Astrocyte (in vitro differentiated cells and primary cell): ENCODE results near the gene RICTOR. TPM values are rescaled to one million over a fixed set of nuclear protein-coding genes. Genes with fewer than 3 reads are reported as not detected.
A peak's percentile ranks its signal among the peaks of the same experiment; 100 is the strongest.

ENCODE experiments used
- DNase-seq: peaks from one replicate; pipeline ENCODE4 v3.0.0-alpha.2; 2010; ENCODE audit warnings: low read depth
- FAIRE-seq: peaks from 2 replicates; lab custom pipeline; 2011; peaks lifted over from hg19 to GRCh38; lab: Jason Lieb, UNC
- H2AFZ ChIP-seq: 2 replicates; pipeline ENCODE4 v1.6.0; 2012; ENCODE audit warnings: low read depth, low read length, inconsistent platforms
- H3K27ac ChIP-seq: 2 replicates; pipeline ENCODE4 v1.5.1; 2011; ENCODE audit warnings: low read depth, low read length, inconsistent platforms
- H3K27me3 ChIP-seq: 2 replicates; pipeline ENCODE4 v1.6.0; 2011; ENCODE audit warnings: low read length, inconsistent platforms; ENCODE audit not compliant: insufficient read depth
- H3K36me3 ChIP-seq: 2 replicates; pipeline ENCODE4 v1.5.1; 2011; ENCODE audit warnings: low read length, inconsistent platforms; ENCODE audit not compliant: insufficient read depth
- H3K4me1 ChIP-seq: 2 replicates; pipeline ENCODE4 v1.5.1; 2011; ENCODE audit warnings: low read length, inconsistent platforms; ENCODE audit not compliant: insufficient read depth
- H3K4me2 ChIP-seq: 2 replicates; pipeline ENCODE4 v1.6.0; 2012; ENCODE audit warnings: low read length, inconsistent platforms
- H3K4me3 ChIP-seq: 2 replicates; pipeline ENCODE4 v1.5.1; 2011; ENCODE audit warnings: low read depth, mild to moderate bottlenecking, low read length, inconsistent platforms; ENCODE audit not compliant: insufficient read depth
- H3K79me2 ChIP-seq: 2 replicates; pipeline ENCODE4 v1.6.0; 2012; ENCODE audit warnings: mild to moderate bottlenecking, low read length, inconsistent platforms; ENCODE audit not compliant: insufficient read depth
- H3K9ac ChIP-seq: 2 replicates; pipeline ENCODE4 v1.6.0; 2012; ENCODE audit warnings: mild to moderate bottlenecking, low read length, inconsistent platforms
- H3K9me3 ChIP-seq: 2 replicates; pipeline ENCODE4 v1.5.1; 2012; ENCODE audit warnings: low read depth, mild to moderate bottlenecking, low read length, inconsistent platforms; ENCODE audit not compliant: insufficient read depth
- H4K20me1 ChIP-seq: 2 replicates; pipeline ENCODE4 v1.6.0; 2012; ENCODE audit warnings: low read length, inconsistent platforms; ENCODE audit not compliant: insufficient read depth
- H3K27ac Mint-ChIP-seq: one replicate; pipeline ENCODE4 v1.8.0; 2021; ENCODE audit warnings: mild to moderate bottlenecking, mixed read lengths; ENCODE audit not compliant: unreplicated experiment
- H3K27me3 Mint-ChIP-seq: one replicate; pipeline ENCODE4 v1.8.0; 2021; ENCODE audit warnings: low read depth, mixed read lengths; ENCODE audit not compliant: unreplicated experiment
- H3K36me3 Mint-ChIP-seq: one replicate; pipeline ENCODE4 v1.8.0; 2021; ENCODE audit warnings: low read depth, mixed read lengths; ENCODE audit not compliant: unreplicated experiment
- H3K4me1 Mint-ChIP-seq: one replicate; pipeline ENCODE4 v1.8.0; 2021; ENCODE audit warnings: low read depth, mixed read lengths; ENCODE audit not compliant: unreplicated experiment
- H3K4me3 Mint-ChIP-seq: one replicate; pipeline ENCODE4 v1.8.0; 2021; ENCODE audit warnings: mild to moderate bottlenecking, moderate library complexity, mixed read lengths; ENCODE audit not compliant: unreplicated experiment
- H3K9me3 Mint-ChIP-seq: one replicate; pipeline ENCODE4 v1.8.0; 2021; ENCODE audit warnings: mild to moderate bottlenecking, mixed read lengths; ENCODE audit not compliant: unreplicated experiment
- EZH2 ChIP-seq: IDR thresholded peaks from 2 replicates; pipeline ENCODE4 v1.6.1; 2012; ENCODE audit warnings: mild to moderate bottlenecking, low read length, inconsistent platforms; ENCODE audit not compliant: insufficient read depth
- total RNA-seq: library from RNA; stranded (reverse); gene quantifications from 2 replicates; pipeline ENCODE4 v1.2.1, GENCODE V29; 2021
- TF ChIP-seq, protein P1 (sequence below): IDR thresholded peaks from 2 replicates; pipeline ENCODE4 v1.5.1; 2011; ENCODE audit warnings: low read depth, mild to moderate bottlenecking, inconsistent platforms, low read length, moderate library complexity; ENCODE audit not compliant: insufficient read depth

RICTOR gene
- total RNA-seq, 1 donor from 2014 or later: 43.2 TPM

DNA sequence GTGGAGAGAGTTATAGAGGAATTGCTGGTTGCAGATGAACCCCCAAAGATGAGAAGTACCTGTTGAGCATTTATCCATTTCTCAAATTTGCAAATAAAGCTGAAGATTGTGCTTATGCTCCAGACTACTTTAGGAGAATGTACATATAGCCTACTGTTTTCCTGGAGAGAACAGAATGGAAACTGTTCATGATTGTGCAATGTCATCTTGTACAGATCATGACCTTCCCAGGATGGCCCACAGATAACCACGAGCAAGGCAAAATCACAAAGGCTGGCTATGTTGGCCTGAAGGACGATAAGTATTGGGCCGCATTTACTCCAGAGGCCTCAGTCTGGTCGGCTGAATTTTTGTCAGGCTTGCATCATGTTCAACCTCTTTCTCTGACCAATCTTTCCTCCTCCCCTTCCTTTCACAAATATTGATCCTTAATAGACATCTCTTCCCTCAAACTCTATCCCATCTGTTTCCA, 28.5 kb upstream of the RICTOR start:
- Mint-ChIP-seq H3K9me3 (no peaks in the 10 kb centered on the region), H3K36me3 (peaks cover 2% of the 10 kb centered on the region), H3K4me3 (no peak overlapping the region), H3K4me1 (peaks cover 26% of the 10 kb centered on the region), H3K27ac (peak overlapping the region; percentile 97), H3K27me3 (no peaks in the 10 kb centered on the region)
- H3K36me3 ChIP-seq: no peaks in the 10 kb centered on the region
- H2AFZ ChIP-seq: peak overlapping the region; percentile 29
- peak overlapping the region; percentile 95 for H3K27ac ChIP-seq
- H3K4me2 ChIP-seq: peak overlapping the region; percentile 71
- no peaks in the 10 kb centered on the region for H3K9me3 ChIP-seq
- peaks cover 30% of the 10 kb centered on the region for H3K4me1 ChIP-seq
- DNase-seq (peak; percentile 3), FAIRE-seq (peak; percentile 60)
- peak overlapping the region; percentile 2 for H3K4me3 ChIP-seq
- TF ChIP-seq EZH2: no peak
- TF ChIP-seq, protein P1, sequence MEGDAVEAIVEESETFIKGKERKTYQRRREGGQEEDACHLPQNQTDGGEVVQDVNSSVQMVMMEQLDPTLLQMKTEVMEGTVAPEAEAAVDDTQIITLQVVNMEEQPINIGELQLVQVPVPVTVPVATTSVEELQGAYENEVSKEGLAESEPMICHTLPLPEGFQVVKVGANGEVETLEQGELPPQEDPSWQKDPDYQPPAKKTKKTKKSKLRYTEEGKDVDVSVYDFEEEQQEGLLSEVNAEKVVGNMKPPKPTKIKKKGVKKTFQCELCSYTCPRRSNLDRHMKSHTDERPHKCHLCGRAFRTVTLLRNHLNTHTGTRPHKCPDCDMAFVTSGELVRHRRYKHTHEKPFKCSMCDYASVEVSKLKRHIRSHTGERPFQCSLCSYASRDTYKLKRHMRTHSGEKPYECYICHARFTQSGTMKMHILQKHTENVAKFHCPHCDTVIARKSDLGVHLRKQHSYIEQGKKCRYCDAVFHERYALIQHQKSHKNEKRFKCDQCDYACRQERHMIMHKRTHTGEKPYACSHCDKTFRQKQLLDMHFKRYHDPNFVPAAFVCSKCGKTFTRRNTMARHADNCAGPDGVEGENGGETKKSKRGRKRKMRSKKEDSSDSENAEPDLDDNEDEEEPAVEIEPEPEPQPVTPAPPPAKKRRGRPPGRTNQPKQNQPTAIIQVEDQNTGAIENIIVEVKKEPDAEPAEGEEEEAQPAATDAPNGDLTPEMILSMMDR: no peak
- H3K27me3 ChIP-seq: no peaks in the 10 kb centered on the region
- no peaks in the 10 kb centered on the region for H3K79me2 ChIP-seq
- H4K20me1 ChIP-seq: no peaks in the 10 kb centered on the region
- H3K9ac ChIP-seq: peak overlapping the region; percentile 49

- Histone ChIP-seq H3K36me3 (no peaks in the 10 kb centered on the region), H2AFZ (peak overlapping the region; percentile 11), H3K4me2 (peak overlapping the region; percentile 59), H3K79me2 (no peaks in the 10 kb centered on the region), H3K9ac (peak overlapping the region; percentile 68), H3K27me3 (no peaks in the 10 kb centered on the region), H3K27ac (peak overlapping the region; percentile 95), H3K9me3 (no peaks in the 10 kb centered on the region), H3K4me1 (peaks cover 30% of the 10 kb centered on the region), H4K20me1 (no peaks in the 10 kb centered on the region), H3K4me3 (no peak overlapping the region)
- FAIRE-seq (peak; percentile 41), DNase-seq (peak; percentile 93)
- Mint-ChIP-seq H3K27me3 (no peaks in the 10 kb centered on the region), H3K4me1 (peaks cover 26% of the 10 kb centered on the region), H3K9me3 (no peaks in the 10 kb centered on the region), H3K27ac (peak overlapping the region; percentile 97), H3K36me3 (peaks cover 2% of the 10 kb centered on the region), H3K4me3 (no peak overlapping the region)
- TF ChIP-seq EZH2: no peak
- TF ChIP-seq, protein P1: no peak
These were observed 26.7 kb upstream of the RICTOR start for GRCh38 chr5:39100851-39101396.

DNA sequence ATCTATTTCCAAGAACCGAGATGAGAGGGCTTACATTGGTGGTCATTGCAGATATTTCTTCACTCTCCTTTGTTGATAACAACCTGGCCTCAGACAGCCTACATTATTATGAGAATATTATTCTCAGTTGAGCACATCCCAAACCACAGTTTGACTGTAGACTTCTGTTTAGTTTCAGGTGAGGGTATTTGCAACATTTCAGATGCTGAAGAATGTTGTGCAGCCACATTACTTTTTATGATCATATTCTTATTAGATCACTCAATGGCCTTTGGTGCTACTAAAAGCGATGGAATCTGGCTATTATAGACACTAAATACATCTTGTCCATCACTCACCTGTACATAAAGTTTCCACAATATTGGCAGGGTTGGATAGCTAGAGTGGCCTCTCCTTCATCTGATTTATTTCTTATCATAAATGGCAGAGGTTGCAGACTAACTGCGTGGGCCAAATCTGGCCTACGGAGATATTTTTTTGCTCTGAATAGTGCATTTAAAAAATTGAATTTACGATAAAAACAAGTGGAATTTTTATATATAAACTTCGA, 26.2 kb upstream of the RICTOR start:
- Mint-ChIP-seq H3K36me3 (peaks cover 2% of the 10 kb centered on the region), H3K27ac (peak overlapping the region; percentile 97), H3K4me3 (no peak overlapping the region), H3K9me3 (no peaks in the 10 kb centered on the region), H3K4me1 (peaks cover 26% of the 10 kb centered on the region), H3K27me3 (no peaks in the 10 kb centered on the region)
- Histone ChIP-seq H3K4me3 (no peak overlapping the region), H3K9me3 (no peaks in the 10 kb centered on the region), H4K20me1 (no peaks in the 10 kb centered on the region), H3K79me2 (no peaks in the 10 kb centered on the region), H3K4me2 (peak overlapping the region; percentile 59), H3K27ac (peak overlapping the region; percentile 95), H3K4me1 (peaks cover 30% of the 10 kb centered on the region), H2AFZ (no peak overlapping the region), H3K27me3 (no peaks in the 10 kb centered on the region), H3K36me3 (no peaks in the 10 kb centered on the region), H3K9ac (peak overlapping the region; percentile 43)
- DNase-seq (no peak), FAIRE-seq (no peak)
- TF ChIP-seq EZH2: no peak
- TF ChIP-seq, protein P1: no peak
